HG02623 (cell line): ENCODE data around the gene FUT7.

ENCODE experiments used
- ATAC-seq: cut with Tn5 transposase; IDR thresholded peaks from one replicate; pipeline ENCODE4 v1.9.1; 2021; ENCODE audit warnings: moderate library complexity; ENCODE audit not compliant: unreplicated experiment

The FUT7 gene

GRCh38 chr9:136985027-136985602 is 46.8 kb downstream of the FUT7 start:
- no peak for ATAC-seq

- no peak for ATAC-seq
These were observed 47.3 kb downstream of the FUT7 start for GRCh38 chr9:136984464-136985026.

- ATAC-seq, result no peak
These were observed 48.1 kb downstream of the FUT7 start for GRCh38 chr9:136983656-136984314.

- ATAC-seq, result no peak
These were observed 48.7 kb downstream of the FUT7 start for GRCh38 chr9:136983167-136983566.

GRCh38 chr9:136982232-136983051 is 49.4 kb downstream of the FUT7 start, which contains the start of gene LCNL1:
TSS of gene LCNL1 (plus strand) at chr9:136982993. CDS start at chr9:136983587, 594 bp downstream.
- no peak for ATAC-seq

- no peak for ATAC-seq
These were observed 50.2 kb downstream of the FUT7 start for GRCh38 chr9:136981588-136982231.

GRCh38 chr9:136980669-136981478 is 51.0 kb downstream of the FUT7 start:
- ATAC-seq, result no peak
